ENCODE data around the gene GLRX5.
A peak's percentile ranks its signal among the peaks of the same experiment; 100 is the strongest.

GLRX5 gene

DNA sequence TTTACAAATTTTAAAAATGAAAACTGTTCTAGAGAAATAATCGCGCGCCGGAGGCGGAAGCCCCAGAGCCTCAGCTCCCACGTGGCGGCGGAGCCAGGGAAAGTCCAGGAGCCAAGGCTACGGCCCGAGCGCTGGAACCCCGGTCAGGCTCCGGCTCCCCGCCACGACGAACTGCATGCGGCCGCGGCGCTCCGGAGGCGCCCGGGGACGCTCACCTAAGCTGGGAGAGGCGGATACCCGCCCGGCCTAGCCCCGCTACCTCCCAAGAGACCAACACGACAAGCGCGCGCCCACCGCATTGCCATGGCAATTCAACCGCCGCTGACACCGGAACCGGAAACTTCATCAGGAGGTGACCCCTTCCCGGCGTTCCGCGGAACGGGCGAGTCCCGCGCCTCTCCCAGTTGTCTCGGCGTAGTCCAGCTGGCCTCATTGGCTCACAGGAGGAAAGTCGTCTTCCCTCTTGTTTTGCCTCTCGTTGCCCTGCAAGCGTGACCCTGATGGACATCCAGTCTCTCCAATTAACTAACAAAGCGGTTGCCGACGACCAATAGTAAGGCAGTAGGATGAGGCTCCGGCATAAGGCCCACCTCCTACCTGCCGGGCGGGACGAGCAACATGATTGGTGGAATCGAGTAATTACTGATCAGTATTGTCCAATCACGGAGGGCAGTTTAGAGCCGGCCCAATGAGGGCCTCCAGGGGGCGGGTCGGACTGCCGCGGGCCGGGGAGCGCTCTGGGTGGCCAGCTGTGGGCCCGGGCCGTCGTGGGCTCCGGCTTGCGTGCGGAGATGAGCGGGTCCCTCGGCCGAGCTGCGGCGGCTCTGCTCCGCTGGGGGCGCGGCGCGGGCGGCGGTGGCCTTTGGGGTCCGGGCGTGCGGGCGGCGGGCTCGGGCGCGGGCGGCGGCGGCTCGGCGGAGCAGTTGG is at the start of gene GLRX5:
GLRX5 (plus strand) TSS at position 752 of the 927 bp plus-strand sequence; CDS start at position 792, 40 bp downstream.
- no peak for TF ChIP-seq CTCF (conservative IDR thresholded peaks at IDR 0.05; ENCODE audit: low read depth)
- peak within 1 kb of the TSS; percentile 88 for H3K27ac ChIP-seq
- DNase-seq (ENCODE audit: low spot score), result peak; percentile 100
- ChIA-PET POLR2A (ENCODE audit: low non-redundant PET) (no interaction called here), CTCF (interaction anchor here (0.6 to 1.1 kb wide), 3 partner anchors 102 to 552 kb away, joined by 3 to 5 read pairs (median 4); no protein-coding TSS in a partner anchor)

GRCh38 chr14:95485222-95485819 is 49.5 kb upstream of the GLRX5 start:
- TF ChIP-seq CTCF (conservative IDR thresholded peaks at IDR 0.05; ENCODE audit: low read depth), result no peak
- ChIA-PET POLR2A (ENCODE audit: low non-redundant PET) (no interaction called here), CTCF (no interaction called here)
- 0 out of 2 replicates have a peak overlapping the region, but pooled peaks have one; percentile 2 for H3K27ac ChIP-seq
- DNase-seq (ENCODE audit: low spot score), result no peak

- no peak overlapping the region for H3K27ac ChIP-seq
- POLR2A ChIA-PET (ENCODE audit: low non-redundant PET), result no interaction called here
- no peak for TF ChIP-seq CTCF (conservative IDR thresholded peaks at IDR 0.05; ENCODE audit: low read depth)
- CTCF ChIA-PET, result interaction anchor here (0.8 kb wide), 1 partner anchor 16 kb away, joined by 4 read pairs; no protein-coding TSS in a partner anchor
- no peak for DNase-seq (ENCODE audit: low spot score)
Observed at GRCh38 chr14:95486875-95487668, 47.8 kb upstream of the GLRX5 start.

- ChIA-PET CTCF (interaction anchor here (0.8 kb wide), 1 partner anchor 15 kb away, joined by 4 read pairs; no protein-coding TSS in a partner anchor), POLR2A (ENCODE audit: low non-redundant PET) (no interaction called here)
- no peak overlapping the region for H3K27ac ChIP-seq
- TF ChIP-seq CTCF (conservative IDR thresholded peaks at IDR 0.05; ENCODE audit: low read depth), result no peak
- no peak for DNase-seq (ENCODE audit: low spot score)
Observed at GRCh38 chr14:95487669-95488084, 47.2 kb upstream of the GLRX5 start.

DNA sequence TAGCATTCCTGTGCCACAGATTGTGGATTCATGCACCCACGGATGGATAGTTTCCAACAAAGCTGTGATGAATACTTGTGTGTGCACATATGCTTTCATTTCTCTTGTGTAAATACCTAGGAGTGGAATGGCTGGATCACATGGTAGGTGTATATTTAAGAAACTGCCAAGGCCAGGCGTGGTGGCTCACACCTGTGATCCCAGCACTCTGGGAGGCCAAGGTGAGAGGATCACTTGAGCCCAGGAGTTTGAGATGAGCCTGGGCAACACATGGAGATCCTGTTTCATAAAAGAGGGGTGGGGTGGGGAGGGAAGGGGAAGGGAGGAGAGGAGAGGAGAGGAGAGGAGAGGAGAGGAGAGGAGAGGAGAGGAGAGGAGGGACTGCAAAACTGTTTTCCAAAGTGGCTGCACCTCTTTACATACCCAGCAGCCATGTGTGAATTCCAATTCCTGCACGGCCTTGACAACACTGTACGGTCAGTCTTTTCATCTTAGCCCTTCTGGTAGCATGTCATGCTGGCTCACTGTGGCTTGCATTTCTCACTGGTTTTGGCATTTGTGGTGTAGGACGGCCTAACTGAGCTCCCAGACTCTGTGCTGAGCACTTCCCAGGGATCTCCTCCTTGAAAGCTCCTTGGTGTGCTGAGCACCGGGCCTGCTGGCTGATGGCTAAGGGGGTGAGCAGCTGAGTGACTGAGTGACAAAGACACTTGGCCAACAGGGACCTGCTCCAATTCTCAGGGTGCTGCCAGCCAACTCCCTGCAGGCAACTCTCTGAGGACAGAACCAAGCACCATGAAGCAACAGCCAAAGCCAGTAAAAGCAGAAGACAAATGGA is 46.3 kb upstream of the GLRX5 start:
- no peak for DNase-seq (ENCODE audit: low spot score)
- TF ChIP-seq CTCF (conservative IDR thresholded peaks at IDR 0.05; ENCODE audit: low read depth), result no peak
- H3K27ac ChIP-seq, result peak overlapping the region; percentile 27; the same call in 1 of the 2 replicates
- CTCF ChIA-PET, result no interaction called here
- POLR2A ChIA-PET (ENCODE audit: low non-redundant PET), result no interaction called here
